Mucosa of stomach (tissue), 1 donor: Measurements from ENCODE around the gene ESRRA.

ENCODE experiments used
- H3K27me3 ChIP-seq: one replicate; pipeline ENCODE4 v1.7.0; 2013; ENCODE audit warnings: mild to moderate bottlenecking, low read length; ENCODE audit not compliant: control insufficient read depth, insufficient read depth
- H3K36me3 ChIP-seq: one replicate; pipeline ENCODE4 v1.7.0; 2013; ENCODE audit warnings: low read length; ENCODE audit not compliant: control insufficient read depth, insufficient read depth
- H3K4me1 ChIP-seq: one replicate; pipeline ENCODE4 v1.7.0; 2013; ENCODE audit warnings: mild to moderate bottlenecking, low read length; ENCODE audit not compliant: control insufficient read depth, insufficient read depth
- H3K4me3 ChIP-seq: one replicate; pipeline ENCODE4 v1.7.0; 2013; ENCODE audit warnings: low read length
- H3K9ac ChIP-seq: one replicate; pipeline ENCODE4 v1.7.0; 2013; ENCODE audit warnings: mild to moderate bottlenecking, low read length, moderate library complexity
- H3K9me3 ChIP-seq: one replicate; pipeline ENCODE4 v1.7.0; 2013; ENCODE audit warnings: mild to moderate bottlenecking, low read length, moderate library complexity; ENCODE audit not compliant: control insufficient read depth
- donor health status: Pancreatic carcinoma.

ESRRA gene

GRCh38 chr11:64338716-64339115 is 33.4 kb downstream of the ESRRA start:
- Histone ChIP-seq H3K36me3 (no peaks in the 10 kb centered on the region), H3K4me3 (no peak overlapping the region), H3K27me3 (no peaks in the 10 kb centered on the region), H3K9ac (no peak overlapping the region), H3K4me1 (peaks cover 30% of the 10 kb centered on the region), H3K9me3 (no peaks in the 10 kb centered on the region)

GRCh38 chr11:64339286-64339685 is 34.0 kb downstream of the ESRRA start:
- H3K36me3 ChIP-seq, result no peaks in the 10 kb centered on the region
- H3K4me1 ChIP-seq, result peaks cover 30% of the 10 kb centered on the region
- no peaks in the 10 kb centered on the region for H3K27me3 ChIP-seq
- H3K4me3 ChIP-seq, result no peak overlapping the region
- no peak overlapping the region for H3K9ac ChIP-seq
- no peaks in the 10 kb centered on the region for H3K9me3 ChIP-seq

GRCh38 chr11:64339754-64340408 is 34.6 kb downstream of the ESRRA start, which contains the start of gene CCDC88B:
Gene CCDC88B (plus strand): TSS chr11:64340204. CDS start chr11:64340267, 63 bp downstream.
- Histone ChIP-seq H3K9me3 (no peaks in the 10 kb centered on the region), H3K4me3 (no peak within 1 kb of the TSS), H3K9ac (no peak within 1 kb of the TSS), H3K27me3 (no peaks in the 10 kb centered on the region), H3K4me1 (peaks cover 24% of the 10 kb centered on the region), H3K36me3 (no peaks in the 10 kb centered on the region)

- Histone ChIP-seq H3K9ac (no peak overlapping the region), H3K27me3 (no peaks in the 10 kb centered on the region), H3K4me1 (peaks cover 20% of the 10 kb centered on the region), H3K9me3 (no peaks in the 10 kb centered on the region), H3K4me3 (no peak overlapping the region), H3K36me3 (no peaks in the 10 kb centered on the region)
Observed at GRCh38 chr11:64340671-64341335, 35.5 kb downstream of the ESRRA start.

GRCh38 chr11:64341429-64341828 is 36.1 kb downstream of the ESRRA start:
- no peak overlapping the region for H3K4me3 ChIP-seq
- peaks cover 20% of the 10 kb centered on the region for H3K4me1 ChIP-seq
- H3K9ac ChIP-seq, result no peak overlapping the region
- no peaks in the 10 kb centered on the region for H3K27me3 ChIP-seq
- no peaks in the 10 kb centered on the region for H3K9me3 ChIP-seq
- H3K36me3 ChIP-seq, result no peaks in the 10 kb centered on the region

- Histone ChIP-seq H3K9me3 (no peaks in the 10 kb centered on the region), H3K27me3 (no peaks in the 10 kb centered on the region), H3K9ac (peak overlapping the region; percentile 73), H3K4me3 (peak overlapping the region; percentile 12), H3K36me3 (no peaks in the 10 kb centered on the region), H3K4me1 (peaks cover 21% of the 10 kb centered on the region)
Observed at GRCh38 chr11:64341851-64342791, 36.8 kb downstream of the ESRRA start.

GRCh38 chr11:64342869-64343745 is 37.8 kb downstream of the ESRRA start:
- Histone ChIP-seq H3K27me3 (no peaks in the 10 kb centered on the region), H3K36me3 (no peaks in the 10 kb centered on the region), H3K4me1 (peaks cover 30% of the 10 kb centered on the region), H3K9me3 (no peaks in the 10 kb centered on the region), H3K4me3 (no peak overlapping the region), H3K9ac (no peak overlapping the region)

- Histone ChIP-seq H3K27me3 (no peaks in the 10 kb centered on the region), H3K4me3 (no peak overlapping the region), H3K4me1 (peaks cover 39% of the 10 kb centered on the region), H3K9ac (peak overlapping the region; percentile 23), H3K36me3 (no peaks in the 10 kb centered on the region), H3K9me3 (no peaks in the 10 kb centered on the region)
Observed at GRCh38 chr11:64343767-64344559, 38.6 kb downstream of the ESRRA start.

GRCh38 chr11:64344787-64345186 is 39.5 kb downstream of the ESRRA start:
- Histone ChIP-seq H3K9me3 (no peaks in the 10 kb centered on the region), H3K27me3 (no peaks in the 10 kb centered on the region), H3K36me3 (no peaks in the 10 kb centered on the region), H3K4me3 (no peak overlapping the region), H3K9ac (no peak overlapping the region), H3K4me1 (peaks cover 39% of the 10 kb centered on the region)

GRCh38 chr11:64347193-64347867 is 42.0 kb downstream of the ESRRA start:
- Histone ChIP-seq H3K9ac (no peak overlapping the region), H3K27me3 (no peaks in the 10 kb centered on the region), H3K36me3 (no peaks in the 10 kb centered on the region), H3K9me3 (no peaks in the 10 kb centered on the region), H3K4me1 (peaks cover 29% of the 10 kb centered on the region), H3K4me3 (no peak overlapping the region)
